Testis (tissue), 5 donors: ENCODE measurements around the gene METTL16. TPM values are rescaled to one million over a fixed set of nuclear protein-coding genes. Genes with fewer than 3 reads are reported as not detected.

Experiments used
- DNase-seq: peaks from one replicate; pipeline ENCODE4 v3.0.0-alpha.2; 2019
- H3K27ac ChIP-seq, 2 donors: fragments of 200-600 bp; sonication (generic); one replicate each; pipeline ENCODE4 v1.5.1; 2019
- H3K27me3 ChIP-seq: fragments of 200-600 bp; sonication (generic); one replicate; pipeline ENCODE4 v1.5.1; 2019
- H3K36me3 ChIP-seq: fragments of 200-600 bp; sonication (generic); one replicate; pipeline ENCODE4 v1.5.1; 2017; ENCODE audit warnings: low read depth; ENCODE audit errors: missing control alignments
- H3K4me1 ChIP-seq: fragments of 200-600 bp; sonication (generic); one replicate; pipeline ENCODE4 v1.5.1; 2019
- H3K4me3 ChIP-seq, 2 donors: fragments of 200-600 bp; sonication (generic); one replicate each; pipeline ENCODE4 v1.5.1; 2017 to 2019
- H3K9me3 ChIP-seq: fragments of 200-600 bp; sonication (generic); one replicate; pipeline ENCODE4 v1.5.1; 2017
- POLR2A ChIP-seq: fragments of 450-650 bp; IDR thresholded peaks from one replicate; pipeline ENCODE4 v1.6.1; 2017; ENCODE audit warnings: antibody characterized with exemption, mild to moderate bottlenecking, moderate library complexity
- WGBS, 2 donors: methylation state at CpG; one replicate each; pipeline ENCODE4 v1.1.5; 2018; 5-methylcytosine and 5-hydroxymethylcytosine counted together
- intact Hi-C: fragments of 100-400 bp; cut with DNase I; formaldehyde crosslinking; loops from one replicate; pipeline ENCODE4 v1.15.1; 2023; ENCODE audit warnings: low total_unique reads
- long read RNA-seq, 2 donors: transcript quantifications; one replicate each; lab custom pipeline, GENCODE V29; 2026
- polyA plus RNA-seq: library from polyadenylated mRNA; stranded (reverse); fragments of 350-450 nt; fragmentation: Illumina TruSeq; extraction: RNeasy Lipid Tissue Mini Kit (QIAGEN cat#74804); gene quantifications from one replicate; pipeline ENCODE4 v1.2.3, GENCODE V29; 2014; ENCODE audit warnings: low read depth, low replicate concordance; ENCODE audit not compliant: insufficient read depth
- total RNA-seq, 2 donors: library from RNA; depleted of rRNA; stranded (reverse); fragments of >200 nt; gene quantifications; one replicate each; pipeline ENCODE4 v1.2.3, GENCODE V29; 2016
- TF ChIP-seq, protein P1 (sequence below), 3 experiments: fragments of 450-650 bp in 2 of 3; fragments of 200-600 bp in 1 of 3; sonication (generic) in 1 of 3; IDR thresholded peaks; one replicate each; pipeline ENCODE4 v1.5.1; 2016 to 2019; ENCODE audit warnings: antibody characterized with exemption in 3 of 3, mild to moderate bottlenecking in 2 of 3, moderate library complexity in 1 of 3

Gene METTL16, protein sequence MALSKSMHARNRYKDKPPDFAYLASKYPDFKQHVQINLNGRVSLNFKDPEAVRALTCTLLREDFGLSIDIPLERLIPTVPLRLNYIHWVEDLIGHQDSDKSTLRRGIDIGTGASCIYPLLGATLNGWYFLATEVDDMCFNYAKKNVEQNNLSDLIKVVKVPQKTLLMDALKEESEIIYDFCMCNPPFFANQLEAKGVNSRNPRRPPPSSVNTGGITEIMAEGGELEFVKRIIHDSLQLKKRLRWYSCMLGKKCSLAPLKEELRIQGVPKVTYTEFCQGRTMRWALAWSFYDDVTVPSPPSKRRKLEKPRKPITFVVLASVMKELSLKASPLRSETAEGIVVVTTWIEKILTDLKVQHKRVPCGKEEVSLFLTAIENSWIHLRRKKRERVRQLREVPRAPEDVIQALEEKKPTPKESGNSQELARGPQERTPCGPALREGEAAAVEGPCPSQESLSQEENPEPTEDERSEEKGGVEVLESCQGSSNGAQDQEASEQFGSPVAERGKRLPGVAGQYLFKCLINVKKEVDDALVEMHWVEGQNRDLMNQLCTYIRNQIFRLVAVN
- 10 to 100 TPM; 42.7 to 53.6 TPM for total RNA-seq
- polyA plus RNA-seq = 23.1 TPM
- long read RNA-seq, donor 1, full-length matches to known transcripts = 4 of 19 reads
- long read RNA-seq, donor 1, partial matches to known transcripts = 15 of 19 reads
- long read RNA-seq, donor 1, other reads (novel, unspliced or antisense) = 0 of 19 reads
- long read RNA-seq, donor 2, full-length matches to known transcripts = 3 of 10 reads
- long read RNA-seq, donor 2, partial matches to known transcripts = 7 of 10 reads
- long read RNA-seq, donor 2, other reads (novel, unspliced or antisense) = 0 of 10 reads

DNA sequence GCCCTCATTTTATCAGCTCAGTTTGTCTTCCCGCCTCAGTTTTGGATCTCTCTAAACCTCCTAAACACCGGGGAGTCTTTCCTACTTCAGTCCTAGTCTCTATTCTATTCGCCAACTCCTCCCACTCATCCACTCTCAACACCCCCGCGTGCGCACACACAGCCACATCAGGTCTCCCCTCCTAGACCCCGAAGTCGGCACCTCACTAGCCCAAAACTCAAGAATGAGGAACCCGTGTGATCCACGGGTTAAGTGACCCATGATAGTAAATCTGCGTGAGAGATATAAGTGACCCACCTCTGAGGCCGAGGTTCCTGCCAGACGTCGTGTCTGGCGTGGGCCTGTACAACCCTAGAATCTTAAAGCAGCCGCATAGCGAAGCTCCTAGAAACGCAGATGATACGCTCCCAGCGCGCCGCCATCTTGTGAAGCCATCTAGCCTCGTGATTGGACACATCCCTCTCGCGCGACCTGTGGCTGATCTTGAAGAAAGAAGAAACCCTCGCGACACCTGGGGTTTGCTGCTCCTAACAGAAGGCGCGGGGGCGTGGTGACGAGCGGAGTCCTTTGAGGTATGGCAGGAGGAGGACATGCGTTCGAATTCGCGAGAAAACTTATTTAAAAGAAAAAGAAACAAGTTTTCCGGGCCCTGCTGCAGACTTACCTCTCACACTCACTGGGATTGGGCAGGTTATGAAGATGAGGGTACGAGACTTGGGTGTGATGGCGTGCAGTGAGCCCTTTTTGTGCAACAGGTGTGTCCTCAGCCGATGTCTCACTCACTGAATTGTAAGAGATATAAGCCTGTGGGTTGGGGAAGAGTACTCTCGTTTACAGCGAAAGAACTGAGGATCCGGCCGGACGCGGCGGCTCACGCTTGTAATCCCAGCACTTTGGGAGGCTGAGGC lies at the start of gene METTL16:
Gene METTL16, minus strand, starts transcription at position 427 of the 908 bp plus-strand sequence. CDS start 9,557 bp downstream, outside the sequence.
- no peaks in the 10 kb centered on the region for H3K36me3 ChIP-seq
- DNase-seq = peak; percentile 100
- TF ChIP-seq, protein P1, sequence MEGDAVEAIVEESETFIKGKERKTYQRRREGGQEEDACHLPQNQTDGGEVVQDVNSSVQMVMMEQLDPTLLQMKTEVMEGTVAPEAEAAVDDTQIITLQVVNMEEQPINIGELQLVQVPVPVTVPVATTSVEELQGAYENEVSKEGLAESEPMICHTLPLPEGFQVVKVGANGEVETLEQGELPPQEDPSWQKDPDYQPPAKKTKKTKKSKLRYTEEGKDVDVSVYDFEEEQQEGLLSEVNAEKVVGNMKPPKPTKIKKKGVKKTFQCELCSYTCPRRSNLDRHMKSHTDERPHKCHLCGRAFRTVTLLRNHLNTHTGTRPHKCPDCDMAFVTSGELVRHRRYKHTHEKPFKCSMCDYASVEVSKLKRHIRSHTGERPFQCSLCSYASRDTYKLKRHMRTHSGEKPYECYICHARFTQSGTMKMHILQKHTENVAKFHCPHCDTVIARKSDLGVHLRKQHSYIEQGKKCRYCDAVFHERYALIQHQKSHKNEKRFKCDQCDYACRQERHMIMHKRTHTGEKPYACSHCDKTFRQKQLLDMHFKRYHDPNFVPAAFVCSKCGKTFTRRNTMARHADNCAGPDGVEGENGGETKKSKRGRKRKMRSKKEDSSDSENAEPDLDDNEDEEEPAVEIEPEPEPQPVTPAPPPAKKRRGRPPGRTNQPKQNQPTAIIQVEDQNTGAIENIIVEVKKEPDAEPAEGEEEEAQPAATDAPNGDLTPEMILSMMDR (IDR thresholded peaks at IDR 0.05) = no peak
- TF ChIP-seq POLR2A = peak; percentile 72
- no peaks in the 10 kb centered on the region for H3K9me3 ChIP-seq
- intact Hi-C loops = no loop called here
- H3K4me3 ChIP-seq = peak within 1 kb of the TSS; percentile 83 to 86
- peaks cover 20% of the 10 kb centered on the region for H3K4me1 ChIP-seq
- WGBS, 2 donors = 0 to 1% methylated on average over 34 to 49 of the region's 49 CpGs
- no peaks in the 10 kb centered on the region for H3K27me3 ChIP-seq
- peak within 1 kb of the TSS; percentile 89 to 95 for H3K27ac ChIP-seq

DNA sequence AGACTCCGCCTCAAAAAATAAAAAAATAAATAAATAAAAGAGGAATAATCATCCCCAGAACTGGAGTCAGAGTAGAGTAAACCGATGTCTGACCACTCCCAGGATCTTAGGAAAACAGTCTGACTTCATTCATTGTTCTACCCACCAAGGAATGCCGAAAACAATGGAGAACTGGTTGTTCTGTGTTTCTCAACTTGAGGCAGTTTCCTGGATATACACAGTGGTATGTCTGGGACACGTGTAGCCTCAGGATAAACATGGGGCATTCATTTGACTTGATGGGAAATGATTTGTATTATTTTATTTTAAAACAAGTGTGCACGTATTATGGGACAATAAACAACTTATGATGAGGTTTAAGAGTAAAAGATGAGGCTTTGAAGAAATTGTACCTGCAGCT lies 49.0 kb upstream of the METTL16 start:
- no peak for DNase-seq
- H3K36me3 ChIP-seq = no peaks in the 10 kb centered on the region
- H3K9me3 ChIP-seq = no peaks in the 10 kb centered on the region
- H3K27me3 ChIP-seq = no peaks in the 10 kb centered on the region
- H3K4me1 ChIP-seq = no peaks in the 10 kb centered on the region
- intact Hi-C loops = no loop called here
- H3K4me3 ChIP-seq = no peak overlapping the region
- WGBS, 2 donors = 92 to 95% methylated on average over 5 of the region's 5 CpGs
- TF ChIP-seq, protein P1 (IDR thresholded peaks at IDR 0.05) = no peak
- no peak for TF ChIP-seq POLR2A
- H3K27ac ChIP-seq = no peak overlapping the region

DNA sequence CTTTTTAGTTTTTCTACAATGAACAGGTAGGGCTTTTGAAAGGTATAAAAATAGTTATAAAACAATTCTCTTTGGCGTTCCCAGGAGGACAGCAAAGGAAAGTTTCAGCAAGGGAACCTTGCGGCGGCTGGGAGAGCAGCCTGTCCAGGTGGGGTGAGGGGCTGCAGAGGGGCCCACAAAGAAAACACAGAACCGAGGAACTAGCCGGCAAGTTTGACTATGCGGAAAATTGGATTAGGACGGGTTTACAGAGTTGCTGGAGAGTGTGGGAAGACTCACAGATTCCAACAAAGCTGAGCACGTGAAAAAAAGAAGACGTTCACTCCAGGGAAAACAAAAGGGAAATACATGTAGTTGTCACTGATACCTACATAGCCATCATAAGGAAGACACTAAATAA lies 40.2 kb upstream of the METTL16 start:
- no peak overlapping the region for H3K27ac ChIP-seq
- intact Hi-C loops = no loop called here
- H3K4me1 ChIP-seq = no peaks in the 10 kb centered on the region
- H3K9me3 ChIP-seq = no peaks in the 10 kb centered on the region
- TF ChIP-seq POLR2A = no peak
- TF ChIP-seq, protein P1 (IDR thresholded peaks at IDR 0.05) = no peak
- 57 to 63% methylated on average over 9 of the region's 9 CpGs for WGBS, 2 donors
- no peak for DNase-seq
- no peak overlapping the region for H3K4me3 ChIP-seq
- no peaks in the 10 kb centered on the region for H3K27me3 ChIP-seq
- no peaks in the 10 kb centered on the region for H3K36me3 ChIP-seq

DNA sequence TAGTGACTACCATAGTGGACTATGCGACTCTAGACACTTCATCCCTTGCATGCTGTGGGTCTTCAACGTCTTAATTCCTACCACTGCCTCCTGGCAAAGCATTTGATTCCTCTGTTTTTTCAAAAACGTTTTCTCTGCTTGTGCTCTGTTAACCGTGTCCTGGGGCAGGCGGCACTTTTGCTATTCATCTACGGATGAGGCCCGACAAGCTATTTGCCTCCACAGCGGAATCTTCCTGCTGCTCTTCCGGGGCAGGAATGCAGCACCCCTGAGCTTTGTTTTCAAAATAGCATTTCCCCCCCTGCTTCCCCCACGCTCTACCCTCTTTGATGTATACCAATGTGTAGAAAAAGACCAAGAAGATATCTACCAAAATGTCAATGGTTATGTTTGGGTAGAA lies 39.8 kb upstream of the METTL16 start:
- H3K4me1 ChIP-seq = no peaks in the 10 kb centered on the region
- H3K4me3 ChIP-seq = no peak overlapping the region
- WGBS, 2 donors = 43 to 58% methylated on average over 10 of the region's 10 CpGs
- no peak for DNase-seq
- TF ChIP-seq, protein P1 (IDR thresholded peaks at IDR 0.05) = no peak
- no peak for TF ChIP-seq POLR2A
- no peaks in the 10 kb centered on the region for H3K9me3 ChIP-seq
- H3K36me3 ChIP-seq = no peaks in the 10 kb centered on the region
- intact Hi-C loops = no loop called here
- no peaks in the 10 kb centered on the region for H3K27me3 ChIP-seq
- no peak overlapping the region for H3K27ac ChIP-seq
